Tibial nerve (tissue), 4 donors: ENCODE data around the gene LINC00305.

ENCODE experiments used
- CTCF ChIP-seq, 5 experiments: fragments of 200-600 bp in 3 of 5; fragments of 450-650 bp in 2 of 5; sonication (generic) in 3 of 5; IDR thresholded peaks; one replicate each; pipeline ENCODE4 v1.5.1; 2016 to 2019; ENCODE audit warnings: antibody characterized with exemption in 5 of 5, mild to moderate bottlenecking in 3 of 5, moderate library complexity in 2 of 5
- EP300 ChIP-seq, 2 donors: sonication (generic); formaldehyde crosslinking; IDR thresholded peaks; one replicate each; pipeline ENCODE4 v1.6.1; 2017; ENCODE audit warnings: antibody characterized with exemption in 2 of 2, mild to moderate bottlenecking in 1 of 2

- no peak for TF ChIP-seq CTCF (IDR thresholded peaks at IDR 0.05)
- no peak for TF ChIP-seq EP300 (IDR thresholded peaks at IDR 0.05)
These were observed 21.7 kb downstream of the LINC00305 start for GRCh38 chr18:64127172-64127571.
